K562 (cell line): ENCODE data around the gene MTA2. TPM values are rescaled to one million over a fixed set of nuclear protein-coding genes. Genes with fewer than 3 reads are reported as not detected.

Experiments used
- CAMTA2 ChIP-seq: fragments of 250-450 bp; sonication (Bioruptor Pico); conservative IDR thresholded peaks from 2 replicates; pipeline ENCODE4 v1.5.1; 2022
- CEBPB ChIP-seq: fragments of 450-650 bp; IDR thresholded peaks from 2 replicates; pipeline ENCODE4 v1.6.1; 2016; ENCODE audit warnings: missing genetic modification characterization, missing compliant biosample characterization
- FOXK2 ChIP-seq, 2 experiments: fragments of 450-650 bp; IDR thresholded peaks in 1 of 2; conservative IDR thresholded peaks in 1 of 2; 2 replicates each; pipeline ENCODE4 v1.6.1; 2016; ENCODE audit warnings: low read depth in 2 of 2, mild to moderate bottlenecking in 1 of 2
- JUN ChIP-seq, 2 experiments: sonication (generic) in 1 of 2; formaldehyde crosslinking in 1 of 2; IDR thresholded peaks; 2 replicates each; pipeline versions ENCODE4 v1.6.1 to v1.8.0; 2012 to 2022; ENCODE audit warnings: borderline replicate concordance in 2 of 2, mild to moderate bottlenecking in 2 of 2, improper control_type of control experiment in 1 of 2, low read depth in 1 of 2, low read length in 1 of 2, missing genetic modification reagents in 1 of 2
- MTA2 ChIP-seq: fragments of 450-650 bp; IDR thresholded peaks from 2 replicates; pipeline ENCODE4 v1.6.1; 2016; ENCODE audit warnings: low read depth
- NRF1 ChIP-seq, 2 experiments: fragments of 450-650 bp; IDR thresholded peaks in 1 of 2; conservative IDR thresholded peaks in 1 of 2; 2 replicates each; pipeline ENCODE4 v1.6.1; 2014; ENCODE audit warnings: mild to moderate bottlenecking in 2 of 2
- PML ChIP-seq: IDR thresholded peaks from 2 replicates; pipeline ENCODE4 v1.6.1; 2012; ENCODE audit warnings: low read length, inconsistent platforms
- U2AF1 ChIP-seq: fragments of 200-400 bp; formaldehyde crosslinking; optimal IDR thresholded peaks from 2 replicates; pipeline ENCODE3; 2017; ENCODE audit warnings: mild to moderate bottlenecking, low read depth, low read length, moderate library complexity
- YBX1 ChIP-seq: fragments of 450-650 bp; IDR thresholded peaks from 2 replicates; pipeline ENCODE4 v1.7.1; 2016; ENCODE audit warnings: mild to moderate bottlenecking
- YY1 ChIP-seq, 3 experiments: IDR thresholded peaks; 2 replicates each; pipeline ENCODE4 v1.6.1; 2011; ENCODE audit warnings: low read length in 2 of 3, mild to moderate bottlenecking in 2 of 3, moderate library complexity in 2 of 3, borderline replicate concordance in 1 of 3, control low read depth in 1 of 3, low read depth in 1 of 3; ENCODE audit not compliant: insufficient read depth in 3 of 3, insufficient replicate concordance in 2 of 3, control insufficient read depth in 1 of 3, insufficient read length in 1 of 3; ENCODE audit errors: extremely low read depth in 1 of 3
- ZC3H11A ChIP-seq: IDR thresholded peaks from 2 replicates; pipeline ENCODE4 v1.6.1; 2012; ENCODE audit warnings: low read depth, low read length, improper control_type of control experiment
- ZNF146 ChIP-seq: IDR thresholded peaks from one replicate; pipeline ENCODE4 v1.6.1; 2018; ENCODE audit warnings: missing compliant biosample characterization; ENCODE audit not compliant: unreplicated experiment
- polyA plus RNA-seq, 8 experiments: library from polyadenylated mRNA; depleted of rRNA in 4 of 8; stranded (reverse) in 5 of 8; unstranded in 3 of 8; fragments of >200 nt; fragmentation: Nextera tagmentation in 2 of 8; fragmentation: Illumina TruSeq in 1 of 8; extraction: Ambion mirVana in 2 of 8; extraction: Trizol in 1 of 8; gene quantifications; 2 replicates each; pipeline versions ENCODE4 v1.2.1 to v1.2.3, GENCODE V29; 2011 to 2014; ENCODE audit warnings: inconsistent platforms in 1 of 8, missing spikeins in 1 of 8
- total RNA-seq, 7 experiments: library from RNA; depleted of rRNA in 6 of 7; stranded (reverse); fragments of >200 nt in 6 of 7; fragmentation: Illumina TruSeq in 2 of 7; extraction: Trizol in 2 of 7; gene quantifications; 2 replicates each; pipeline versions ENCODE4 v1.2.1 to v1.2.3, GENCODE V29; 2011 to 2021; ENCODE audit warnings: low replicate concordance in 1 of 7
- TF ChIP-seq, protein P1 (sequence below): fragments of 450-650 bp; conservative IDR thresholded peaks from 2 replicates; pipeline ENCODE4 v1.6.1; 2016; ENCODE audit warnings: missing genetic modification characterization, low read depth, mild to moderate bottlenecking, missing compliant biosample characterization, moderate library complexity
- TF ChIP-seq, protein P2 (sequence below): fragments of 450-650 bp; IDR thresholded peaks from 2 replicates; pipeline ENCODE4 v1.6.1; 2018; ENCODE audit not compliant: partially characterized antibody
- TF ChIP-seq, protein P3 (sequence below), 2 experiments: IDR thresholded peaks; 2 replicates each; pipeline ENCODE4 v1.6.1; 2012; ENCODE audit warnings: improper control_type of control experiment in 2 of 2, low read depth in 2 of 2, low read length in 2 of 2, borderline replicate concordance in 1 of 2
- TF ChIP-seq, protein P4 (sequence below): fragments of 450-650 bp; IDR thresholded peaks from 2 replicates; pipeline ENCODE4 v1.6.1; 2018; ENCODE audit warnings: mild to moderate bottlenecking, low read depth; ENCODE audit not compliant: partially characterized antibody

Gene MTA2
- total and polyA plus RNA-seq, 9 of the 15 experiments (the other 6 are each of a cell fraction or from before 2014, with no cell fraction given): 6.2 to 220 (median 172) TPM

DNA sequence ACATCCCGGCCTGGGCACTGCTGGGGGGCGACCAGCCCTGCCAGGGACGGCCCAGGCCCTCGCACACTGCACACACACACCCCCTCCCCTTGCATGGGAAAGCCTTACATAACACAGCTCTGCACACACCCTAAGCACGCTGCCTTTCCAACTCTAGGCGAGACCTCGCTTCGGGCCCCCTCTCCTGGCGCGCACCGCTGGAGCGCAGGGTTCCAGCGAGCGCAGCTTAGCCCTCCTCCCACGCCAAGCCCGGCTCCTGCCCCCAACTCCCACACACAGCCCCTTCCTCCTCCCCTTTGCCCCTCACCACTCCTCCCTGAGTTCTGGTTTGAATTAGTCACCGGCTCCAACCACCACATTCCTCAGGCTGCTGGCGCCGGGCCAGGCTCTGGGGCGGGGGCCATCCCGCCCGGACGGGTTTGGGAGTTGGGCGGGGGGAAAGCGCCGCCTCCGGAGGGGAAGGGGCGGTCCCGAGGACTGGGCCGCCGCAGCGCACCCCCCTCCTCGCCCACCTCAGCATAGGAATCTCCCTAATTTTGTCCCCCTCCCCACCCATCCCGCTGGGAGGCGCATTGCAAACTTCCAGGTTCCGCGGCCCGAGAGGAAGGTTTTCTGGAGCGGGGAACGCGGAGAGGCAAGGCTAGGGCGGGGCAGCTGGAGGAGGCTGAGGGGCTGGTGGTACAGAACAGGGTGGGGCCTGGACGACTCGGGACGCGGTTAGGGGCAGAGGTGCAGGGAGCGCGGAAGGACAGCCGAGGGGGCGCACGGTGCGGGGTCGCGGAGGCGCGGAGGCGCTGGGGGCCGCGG lies 56.0 kb downstream of the MTA2 start (continued):
- TF ChIP-seq ZNF146 (CRISPR knock-in tag) (no peak), NRF1 (conservative IDR thresholded peaks at IDR 0.05 in 1 of 2, IDR thresholded peaks at IDR 0.05 in 1 of 2) (peak; percentile 83 to 86), CAMTA2 (CRISPR knock-in tag) (no peak), ZC3H11A (no peak), FOXK2 (conservative IDR thresholded peaks at IDR 0.05 in 1 of 2, IDR thresholded peaks at IDR 0.05 in 1 of 2; ENCODE audit: low read depth in 2 of 2) (0 out of 4 replicates have a peak, but pooled peaks of 1 of the 2 experiments have one; percentile 15), YBX1 (no peak), JUN (IDR thresholded peaks at IDR 0.05; ENCODE audit: borderline replicate concordance, low read depth, low read length) (peak; percentile 56; the same call in 1 of the 2 replicates), JUN (CRISPR knock-in tag; IDR thresholded peaks at IDR 0.05; ENCODE audit: borderline replicate concordance) (no peak), CEBPB (tag) (no peak), YY1 (IDR thresholded peaks at IDR 0.05; ENCODE audit: borderline replicate concordance in 1 of 3, control insufficient read depth in 1 of 3, extremely low read depth in 1 of 3, insufficient read depth in 3 of 3, insufficient read length in 1 of 3, insufficient replicate concordance in 2 of 3, low read depth in 1 of 3, low read length in 2 of 3) (no peak), MTA2 (peak; percentile 58), PML (0 out of 2 replicates have a peak, but pooled peaks have one; percentile 38), U2AF1 (peak; percentile 2)
- TF ChIP-seq, protein P1, sequence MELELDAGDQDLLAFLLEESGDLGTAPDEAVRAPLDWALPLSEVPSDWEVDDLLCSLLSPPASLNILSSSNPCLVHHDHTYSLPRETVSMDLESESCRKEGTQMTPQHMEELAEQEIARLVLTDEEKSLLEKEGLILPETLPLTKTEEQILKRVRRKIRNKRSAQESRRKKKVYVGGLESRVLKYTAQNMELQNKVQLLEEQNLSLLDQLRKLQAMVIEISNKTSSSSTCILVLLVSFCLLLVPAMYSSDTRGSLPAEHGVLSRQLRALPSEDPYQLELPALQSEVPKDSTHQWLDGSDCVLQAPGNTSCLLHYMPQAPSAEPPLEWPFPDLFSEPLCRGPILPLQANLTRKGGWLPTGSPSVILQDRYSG (tag): no peak
- TF ChIP-seq, protein P2, sequence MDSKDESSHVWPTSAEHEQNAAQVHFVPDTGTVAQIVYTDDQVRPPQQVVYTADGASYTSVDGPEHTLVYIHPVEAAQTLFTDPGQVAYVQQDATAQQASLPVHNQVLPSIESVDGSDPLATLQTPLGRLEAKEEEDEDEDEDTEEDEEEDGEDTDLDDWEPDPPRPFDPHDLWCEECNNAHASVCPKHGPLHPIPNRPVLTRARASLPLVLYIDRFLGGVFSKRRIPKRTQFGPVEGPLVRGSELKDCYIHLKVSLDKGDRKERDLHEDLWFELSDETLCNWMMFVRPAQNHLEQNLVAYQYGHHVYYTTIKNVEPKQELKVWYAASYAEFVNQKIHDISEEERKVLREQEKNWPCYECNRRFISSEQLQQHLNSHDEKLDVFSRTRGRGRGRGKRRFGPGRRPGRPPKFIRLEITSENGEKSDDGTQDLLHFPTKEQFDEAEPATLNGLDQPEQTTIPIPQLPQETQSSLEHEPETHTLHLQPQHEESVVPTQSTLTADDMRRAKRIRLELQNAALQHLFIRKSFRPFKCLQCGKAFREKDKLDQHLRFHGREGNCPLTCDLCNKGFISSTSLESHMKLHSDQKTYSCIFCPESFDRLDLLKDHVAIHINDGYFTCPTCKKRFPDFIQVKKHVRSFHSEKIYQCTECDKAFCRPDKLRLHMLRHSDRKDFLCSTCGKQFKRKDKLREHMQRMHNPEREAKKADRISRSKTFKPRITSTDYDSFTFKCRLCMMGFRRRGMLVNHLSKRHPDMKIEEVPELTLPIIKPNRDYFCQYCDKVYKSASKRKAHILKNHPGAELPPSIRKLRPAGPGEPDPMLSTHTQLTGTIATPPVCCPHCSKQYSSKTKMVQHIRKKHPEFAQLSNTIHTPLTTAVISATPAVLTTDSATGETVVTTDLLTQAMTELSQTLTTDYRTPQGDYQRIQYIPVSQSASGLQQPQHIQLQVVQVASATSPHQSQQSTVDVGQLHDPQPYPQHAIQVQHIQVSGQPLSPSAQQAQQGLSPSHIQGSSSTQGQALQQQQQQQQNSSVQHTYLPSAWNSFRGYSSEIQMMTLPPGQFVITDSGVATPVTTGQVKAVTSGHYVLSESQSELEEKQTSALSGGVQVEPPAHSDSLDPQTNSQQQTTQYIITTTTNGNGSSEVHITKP: no peak
- TF ChIP-seq, protein P3, sequence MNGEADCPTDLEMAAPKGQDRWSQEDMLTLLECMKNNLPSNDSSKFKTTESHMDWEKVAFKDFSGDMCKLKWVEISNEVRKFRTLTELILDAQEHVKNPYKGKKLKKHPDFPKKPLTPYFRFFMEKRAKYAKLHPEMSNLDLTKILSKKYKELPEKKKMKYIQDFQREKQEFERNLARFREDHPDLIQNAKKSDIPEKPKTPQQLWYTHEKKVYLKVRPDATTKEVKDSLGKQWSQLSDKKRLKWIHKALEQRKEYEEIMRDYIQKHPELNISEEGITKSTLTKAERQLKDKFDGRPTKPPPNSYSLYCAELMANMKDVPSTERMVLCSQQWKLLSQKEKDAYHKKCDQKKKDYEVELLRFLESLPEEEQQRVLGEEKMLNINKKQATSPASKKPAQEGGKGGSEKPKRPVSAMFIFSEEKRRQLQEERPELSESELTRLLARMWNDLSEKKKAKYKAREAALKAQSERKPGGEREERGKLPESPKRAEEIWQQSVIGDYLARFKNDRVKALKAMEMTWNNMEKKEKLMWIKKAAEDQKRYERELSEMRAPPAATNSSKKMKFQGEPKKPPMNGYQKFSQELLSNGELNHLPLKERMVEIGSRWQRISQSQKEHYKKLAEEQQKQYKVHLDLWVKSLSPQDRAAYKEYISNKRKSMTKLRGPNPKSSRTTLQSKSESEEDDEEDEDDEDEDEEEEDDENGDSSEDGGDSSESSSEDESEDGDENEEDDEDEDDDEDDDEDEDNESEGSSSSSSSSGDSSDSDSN (IDR thresholded peaks at IDR 0.05; ENCODE audit: borderline replicate concordance in 1 of 2, low read depth in 2 of 2, low read length in 2 of 2): peak; percentile 31 to 55; a peak in 2 of 4 replicates
- TF ChIP-seq, protein P4, sequence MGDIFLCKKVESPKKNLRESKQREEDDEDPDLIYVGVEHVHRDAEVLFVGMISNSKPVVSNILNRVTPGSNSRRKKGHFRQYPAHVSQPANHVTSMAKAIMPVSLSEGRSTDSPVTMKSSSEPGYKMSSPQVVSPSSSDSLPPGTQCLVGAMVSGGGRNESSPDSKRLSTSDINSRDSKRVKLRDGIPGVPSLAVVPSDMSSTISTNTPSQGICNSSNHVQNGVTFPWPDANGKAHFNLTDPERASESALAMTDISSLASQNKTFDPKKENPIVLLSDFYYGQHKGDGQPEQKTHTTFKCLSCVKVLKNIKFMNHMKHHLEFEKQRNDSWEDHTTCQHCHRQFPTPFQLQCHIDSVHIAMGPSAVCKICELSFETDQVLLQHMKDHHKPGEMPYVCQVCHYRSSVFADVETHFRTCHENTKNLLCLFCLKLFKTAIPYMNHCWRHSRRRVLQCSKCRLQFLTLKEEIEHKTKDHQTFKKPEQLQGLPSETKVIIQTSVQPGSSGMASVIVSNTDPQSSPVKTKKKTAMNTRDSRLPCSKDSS: no peak
